Bronchial epithelial cell (primary cell): Measurements from ENCODE around the gene FBXW7. TPM values are rescaled to one million over a fixed set of nuclear protein-coding genes. Genes with fewer than 3 reads are reported as not detected.

Experiments
- DNase-seq: peaks from one replicate; pipeline ENCODE4 v3.0.0-alpha.2; 2010; ENCODE audit warnings: low read depth
- FAIRE-seq: peaks from 2 replicates; lab custom pipeline; 2011; peaks lifted over from hg19 to GRCh38; lab: Jason Lieb, UNC
- H3K27me3 ChIP-seq: 2 replicates; pipeline ENCODE4 v1.5.1; 2011; ENCODE audit warnings: low read length; ENCODE audit not compliant: control insufficient read depth, insufficient read depth
- H3K36me3 ChIP-seq: 2 replicates; pipeline ENCODE4 v1.5.1; 2011; ENCODE audit warnings: low read length; ENCODE audit not compliant: control insufficient read depth, insufficient read depth
- H3K4me3 ChIP-seq: 2 replicates; pipeline ENCODE4 v1.5.1; 2011; ENCODE audit warnings: mild to moderate bottlenecking, low read depth, low read length, control low read depth
- total RNA-seq: library from RNA; depleted of rRNA; stranded (reverse); fragments of >200 nt; gene quantifications from 2 replicates; pipeline ENCODE4 v1.2.1, GENCODE V29; 2014
- TF ChIP-seq, protein P1 (sequence below): IDR thresholded peaks from 2 replicates; pipeline ENCODE4 v1.5.1; 2011; ENCODE audit warnings: mild to moderate bottlenecking, moderate library complexity, low read length, control low read depth, inconsistent platforms; ENCODE audit not compliant: insufficient read depth, severe bottlenecking

Gene FBXW7
- total RNA-seq, 1 donor from 2014 or later, result 145 TPM

DNA sequence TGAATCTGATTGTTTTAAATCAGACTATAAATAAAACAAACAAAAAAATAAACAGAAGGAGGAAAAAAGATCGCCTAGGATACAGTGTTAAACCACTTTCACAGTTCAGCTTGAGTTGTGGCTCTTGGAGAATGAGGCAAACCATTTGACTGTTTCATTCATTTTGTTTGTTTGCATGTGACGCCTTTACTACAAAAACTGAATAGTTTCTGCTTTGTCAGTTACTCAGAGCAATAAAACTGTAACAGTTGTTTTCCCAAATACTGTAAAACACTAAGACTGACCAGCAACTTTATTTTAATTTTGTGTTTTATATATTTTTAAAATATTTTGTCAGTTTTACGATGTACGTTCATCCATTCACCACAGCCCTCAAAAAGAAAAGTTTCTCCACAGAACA lies 214.5 kb downstream of the FBXW7 start:
- no peaks in the 10 kb centered on the region for H3K27me3 ChIP-seq
- peaks cover 8% of the 10 kb centered on the region for H3K36me3 ChIP-seq
- no peak overlapping the region for H3K4me3 ChIP-seq
- DNase-seq (no peak), FAIRE-seq (no peak)
- TF ChIP-seq, protein P1, sequence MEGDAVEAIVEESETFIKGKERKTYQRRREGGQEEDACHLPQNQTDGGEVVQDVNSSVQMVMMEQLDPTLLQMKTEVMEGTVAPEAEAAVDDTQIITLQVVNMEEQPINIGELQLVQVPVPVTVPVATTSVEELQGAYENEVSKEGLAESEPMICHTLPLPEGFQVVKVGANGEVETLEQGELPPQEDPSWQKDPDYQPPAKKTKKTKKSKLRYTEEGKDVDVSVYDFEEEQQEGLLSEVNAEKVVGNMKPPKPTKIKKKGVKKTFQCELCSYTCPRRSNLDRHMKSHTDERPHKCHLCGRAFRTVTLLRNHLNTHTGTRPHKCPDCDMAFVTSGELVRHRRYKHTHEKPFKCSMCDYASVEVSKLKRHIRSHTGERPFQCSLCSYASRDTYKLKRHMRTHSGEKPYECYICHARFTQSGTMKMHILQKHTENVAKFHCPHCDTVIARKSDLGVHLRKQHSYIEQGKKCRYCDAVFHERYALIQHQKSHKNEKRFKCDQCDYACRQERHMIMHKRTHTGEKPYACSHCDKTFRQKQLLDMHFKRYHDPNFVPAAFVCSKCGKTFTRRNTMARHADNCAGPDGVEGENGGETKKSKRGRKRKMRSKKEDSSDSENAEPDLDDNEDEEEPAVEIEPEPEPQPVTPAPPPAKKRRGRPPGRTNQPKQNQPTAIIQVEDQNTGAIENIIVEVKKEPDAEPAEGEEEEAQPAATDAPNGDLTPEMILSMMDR, result no peak

DNA sequence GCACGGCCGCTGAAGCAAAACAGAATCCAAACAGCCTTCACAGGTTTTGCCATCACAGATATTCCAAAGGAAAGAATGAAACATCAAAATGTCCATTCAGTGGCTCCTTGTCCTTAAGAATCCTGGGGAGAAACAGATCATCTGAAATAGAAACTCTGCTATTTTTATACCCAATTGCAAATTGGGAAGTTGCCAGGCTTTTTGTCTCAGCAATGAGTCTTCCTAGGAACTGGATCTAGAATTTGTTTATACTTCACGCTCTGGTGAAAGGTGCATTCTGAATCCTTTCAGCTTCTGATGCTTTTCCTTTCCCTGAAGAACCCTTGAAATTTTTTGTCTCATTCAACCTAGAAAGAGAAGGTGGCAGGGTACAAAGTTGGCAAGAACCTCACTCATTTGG lies 218.9 kb downstream of the FBXW7 start:
- FAIRE-seq (peak; percentile 28), DNase-seq (no peak)
- TF ChIP-seq, protein P1, result no peak
- no peak overlapping the region for H3K4me3 ChIP-seq
- H3K36me3 ChIP-seq, result peaks cover 2% of the 10 kb centered on the region
- H3K27me3 ChIP-seq, result no peaks in the 10 kb centered on the region

DNA sequence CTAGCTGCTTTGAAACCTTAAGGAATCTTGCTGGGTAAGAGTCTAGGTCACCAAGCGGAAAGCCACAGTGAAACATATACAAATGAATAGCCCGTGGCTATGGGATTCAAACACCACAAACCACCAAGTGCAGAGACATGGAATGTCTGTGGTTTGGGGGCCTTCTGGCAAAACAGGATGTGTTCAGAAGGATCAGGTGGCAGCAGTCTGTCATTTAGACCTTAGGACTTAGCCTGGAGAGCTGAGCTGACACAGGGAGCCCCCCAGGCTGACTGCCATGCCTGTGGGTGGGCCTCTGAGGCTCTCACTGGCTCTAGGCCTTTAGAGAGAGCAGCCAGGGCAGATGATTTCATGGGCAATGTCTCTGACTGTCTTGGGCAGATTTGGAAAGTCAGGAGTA lies 225.6 kb downstream of the FBXW7 start:
- no peaks in the 10 kb centered on the region for H3K27me3 ChIP-seq
- no peak overlapping the region for H3K4me3 ChIP-seq
- peak; percentile 35 for DNase-seq
- TF ChIP-seq, protein P1, result no peak
- FAIRE-seq, result no peak
- H3K36me3 ChIP-seq, result no peaks in the 10 kb centered on the region

DNA sequence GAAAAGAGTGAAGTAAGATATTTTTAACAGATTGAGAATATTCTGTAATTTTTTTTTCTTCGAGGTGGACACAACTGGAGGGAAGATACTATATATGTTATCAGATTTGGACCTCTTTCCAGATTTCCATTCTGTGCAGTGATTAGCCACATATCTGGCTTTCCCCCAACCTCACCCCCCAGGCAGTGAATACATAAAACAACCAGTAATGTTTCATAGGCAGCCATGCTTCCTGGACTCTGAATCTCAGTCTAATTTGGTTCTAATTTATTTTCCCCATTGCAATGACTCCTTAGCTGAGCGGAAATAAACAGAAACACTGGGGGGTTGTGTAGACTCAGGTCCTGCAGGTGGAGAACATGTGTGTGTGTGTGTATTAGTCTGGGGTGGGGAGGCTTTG lies 226.5 kb downstream of the FBXW7 start:
- FAIRE-seq (no peak), DNase-seq (no peak)
- no peaks in the 10 kb centered on the region for H3K36me3 ChIP-seq
- TF ChIP-seq, protein P1, result no peak
- no peak overlapping the region for H3K4me3 ChIP-seq
- H3K27me3 ChIP-seq, result no peaks in the 10 kb centered on the region

DNA sequence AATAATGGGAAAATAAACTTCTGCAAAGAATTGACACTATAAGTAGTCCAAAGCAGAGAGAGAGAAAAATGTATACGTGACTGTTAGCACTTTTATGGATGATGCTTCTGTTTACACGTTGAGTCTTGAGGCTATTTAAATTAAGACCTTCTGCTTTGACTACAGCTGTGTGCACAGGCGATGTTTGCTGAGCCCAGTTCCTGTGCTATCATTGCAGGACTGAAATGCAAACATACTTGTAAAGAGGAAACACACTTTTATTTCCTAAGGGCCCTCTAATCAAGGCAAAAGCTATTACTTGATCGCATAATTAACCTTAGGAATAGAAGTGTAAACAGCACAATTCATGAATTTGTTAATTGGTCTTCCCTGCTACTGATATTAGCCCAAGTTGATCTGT lies 226.9 kb downstream of the FBXW7 start:
- Histone ChIP-seq H3K27me3 (no peaks in the 10 kb centered on the region), H3K4me3 (no peak overlapping the region), H3K36me3 (no peaks in the 10 kb centered on the region)
- DNase-seq, result no peak
- no peak for FAIRE-seq
- TF ChIP-seq, protein P1, result no peak

DNA sequence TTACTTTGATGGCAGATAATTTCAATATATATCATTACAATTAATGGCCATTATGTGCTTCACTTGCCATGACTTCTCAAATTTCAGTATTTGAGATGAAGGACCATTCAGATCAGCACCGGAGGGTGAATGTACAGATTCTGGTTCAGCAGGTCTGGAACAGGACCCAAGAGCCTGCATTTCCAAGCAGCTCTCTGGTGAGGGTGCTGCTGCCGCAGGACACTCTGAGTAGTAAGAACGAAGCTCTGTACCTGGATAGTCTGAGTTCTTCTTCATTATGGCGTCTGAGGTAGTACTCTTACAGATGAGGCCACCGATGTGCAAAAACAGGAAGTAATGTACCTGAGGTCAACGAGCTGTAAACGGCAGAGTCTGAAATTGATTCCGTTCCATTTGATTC lies 228.2 kb downstream of the FBXW7 start:
- no peaks in the 10 kb centered on the region for H3K36me3 ChIP-seq
- H3K27me3 ChIP-seq, result no peaks in the 10 kb centered on the region
- FAIRE-seq (no peak), DNase-seq (no peak)
- no peak overlapping the region for H3K4me3 ChIP-seq
- TF ChIP-seq, protein P1, result no peak
